ENCODE results near the gene ANXA4.

Gene ANXA4

GRCh38 chr2:69807821-69808540, 66.0 kb downstream of the ANXA4 start:
- H3K4me3 ChIP-seq (replicated peaks; ENCODE audit: insufficient read depth, low read length) = no peak overlapping the region
- DNase-seq (ENCODE audit: low read depth in 1 of 2, low spot score in 1 of 2) = no peak

GRCh38 chr2:69810550-69810949, 68.6 kb downstream of the ANXA4 start:
- no peak overlapping the region for H3K4me3 ChIP-seq (replicated peaks; ENCODE audit: insufficient read depth, low read length)
- DNase-seq (ENCODE audit: low read depth in 1 of 2, low spot score in 1 of 2) = no peak
- no peaks in the 10 kb centered on the region for H3K27me3 ChIP-seq (ENCODE audit: insufficient read depth, poor library complexity, severe bottlenecking)
- no peak for TF ChIP-seq POLR2AphosphoS5 (IDR thresholded peaks at IDR 0.05; ENCODE audit: low read depth)
- TF ChIP-seq GABPA (IDR thresholded peaks at IDR 0.05; ENCODE audit: low read depth) = no peak
- no peak for TF ChIP-seq SPI1 (IDR thresholded peaks at IDR 0.05; ENCODE audit: borderline replicate concordance, low read depth)
- no peak for TF ChIP-seq REST (IDR thresholded peaks at IDR 0.05; ENCODE audit: insufficient replicate concordance, low read depth)
- TF ChIP-seq CTCF (IDR thresholded peaks at IDR 0.05; ENCODE audit: insufficient read depth, low read length) = no peak
- no peak overlapping the region for H3K27ac ChIP-seq (replicated peaks)

More at GRCh38 chr2:69807821-69808540, 66.0 kb downstream of the ANXA4 start:
- TF ChIP-seq GABPA (IDR thresholded peaks at IDR 0.05; ENCODE audit: low read depth) (no peak), POLR2AphosphoS5 (IDR thresholded peaks at IDR 0.05; ENCODE audit: low read depth) (no peak), REST (IDR thresholded peaks at IDR 0.05; ENCODE audit: insufficient replicate concordance, low read depth) (no peak), CTCF (IDR thresholded peaks at IDR 0.05; ENCODE audit: insufficient read depth, low read length) (no peak), SPI1 (IDR thresholded peaks at IDR 0.05; ENCODE audit: borderline replicate concordance, low read depth) (no peak)
- Histone ChIP-seq H3K27me3 (ENCODE audit: insufficient read depth, poor library complexity, severe bottlenecking) (no peaks in the 10 kb centered on the region), H3K27ac (replicated peaks) (no peak overlapping the region)

GRCh38 chr2:69811018-69811417, 69.1 kb downstream of the ANXA4 start:
- Histone ChIP-seq H3K27ac (replicated peaks) (no peak overlapping the region), H3K4me3 (replicated peaks; ENCODE audit: insufficient read depth, low read length) (no peak overlapping the region)
- no peak for TF ChIP-seq CTCF (IDR thresholded peaks at IDR 0.05; ENCODE audit: insufficient read depth, low read length)
- no peak for TF ChIP-seq POLR2AphosphoS5 (IDR thresholded peaks at IDR 0.05; ENCODE audit: low read depth)
- TF ChIP-seq SPI1 (IDR thresholded peaks at IDR 0.05; ENCODE audit: borderline replicate concordance, low read depth) = no peak
- no peak for TF ChIP-seq REST (IDR thresholded peaks at IDR 0.05; ENCODE audit: insufficient replicate concordance, low read depth)
- no peak for TF ChIP-seq GABPA (IDR thresholded peaks at IDR 0.05; ENCODE audit: low read depth)

More at GRCh38 chr2:69811018-69811417, 69.1 kb downstream of the ANXA4 start:
- DNase-seq (ENCODE audit: low read depth in 1 of 2, low spot score in 1 of 2) = no peak
- H3K27me3 ChIP-seq (ENCODE audit: insufficient read depth, poor library complexity, severe bottlenecking) = no peaks in the 10 kb centered on the region
